Pancreas (tissue), 10 donors: ENCODE data around the gene GJB4. TPM values are rescaled to one million over a fixed set of nuclear protein-coding genes. Genes with fewer than 3 reads are reported as not detected.
"Not testable (repeated sequence)": the region's sequence is repeated elsewhere in the genome, so short reads cannot be mapped to it uniquely, and the experiment has no call there.

Source experiments
- ATAC-seq, 4 donors: fragments of 200-7000 bp; cut with Tn5 transposase; one replicate each; pipeline versions ENCODE4 v1.8.0 to v1.9.1; 2020; ENCODE audit warnings: mild to moderate bottlenecking in 4 of 4, moderate library complexity in 4 of 4
- DNase-seq, 6 donors: peaks; one replicate each; pipeline ENCODE4 v3.0.0-alpha.2; 2020
- FAIRE-seq: peaks from 2 replicates; lab custom pipeline; 2012; peaks lifted over from hg19 to GRCh38; lab: Jason Lieb, UNC
- H3K27ac ChIP-seq, 4 donors: fragments of 200-600 bp; sonication (generic); 1 replicate in 3 of 4; 2 replicates in 1 of 4; pipeline versions ENCODE4 v1.5.0 to v1.8.0; 2020
- H3K27me3 ChIP-seq, 4 donors: fragments of 200-600 bp; one replicate each; pipeline ENCODE4 v1.8.0; 2021
- H3K36me3 ChIP-seq, 3 donors: fragments of 200-600 bp; sonication (generic) in 1 of 3; one replicate each; pipeline versions ENCODE4 v1.5.0 to v1.8.0; 2020 to 2021
- H3K4me1 ChIP-seq, 3 donors: fragments of 200-600 bp; one replicate each; pipeline ENCODE4 v1.8.0; 2021
- H3K4me3 ChIP-seq, 4 donors: fragments of 200-600 bp; sonication (generic) in 2 of 4; one replicate each; pipeline versions ENCODE4 v1.5.0 to v1.8.0; 2020 to 2021
- H3K9me3 ChIP-seq, 4 donors: fragments of 200-600 bp; one replicate each; pipeline ENCODE4 v1.8.0; 2021
- WGBS, 2 donors: extraction: QIAGEN DNeasy Blood & Tissue Kit; methylation state at CpG; one replicate each; pipeline ENCODE4 v1.1.7; 2013; 5-methylcytosine and 5-hydroxymethylcytosine counted together
- intact Hi-C, 3 donors: fragments of 100-400 bp; cut with DNase I; formaldehyde crosslinking; loops; one replicate each; pipeline versions ENCODE4 v1.11.1 to v1.14.2; 2022
- polyA plus RNA-seq, 2 donors: library from polyadenylated mRNA; stranded (reverse); fragments of 200-250 nt; gene quantifications; one replicate each; pipeline ENCODE4 v1.2.3, GENCODE V29; 2013
- total RNA-seq, 6 donors: library from RNA; stranded (reverse); fragmentation: NEBNext Ultra II Directional in 4 of 6; extraction: Animal tissue kit (Norgen Biotek cat#: 25700) in 4 of 6; gene quantifications; one replicate each; pipeline versions ENCODE4 v1.2.1 to v1.2.4, GENCODE V29; 2021 to 2023
- TF ChIP-seq, protein P1 (sequence below), 4 donors: fragments of 200-600 bp; sonication (generic) in 3 of 4; IDR thresholded peaks; one replicate each; pipeline versions ENCODE4 v1.5.0 to v1.8.0; 2021; ENCODE audit warnings: antibody characterized with exemption in 4 of 4
- donor health status: healthy with polysubstance abuse.
- donor health status: DM: no; HTN: no; CAD: no; lungs with moderate emphysema.
- donor health status: DM: no; HTN: no; CAD: no.
- donor health status: control.
- donor health status: control.
- donor health status: Bipolar disorder and iron deficiency.
- donor health status: DM: yes; HTN: yes; CAD: no.
- donor health status: DM: no; HTN: no; CAD: no.
- donor health status: DM: no; HTN: no; CAD: no.
- donor health status: DM: yes; HTN: yes; CAD: no.

GJB4 gene
- total and polyA plus RNA-seq, 8 donors = 0.12 TPM; not detected in 7

DNA sequence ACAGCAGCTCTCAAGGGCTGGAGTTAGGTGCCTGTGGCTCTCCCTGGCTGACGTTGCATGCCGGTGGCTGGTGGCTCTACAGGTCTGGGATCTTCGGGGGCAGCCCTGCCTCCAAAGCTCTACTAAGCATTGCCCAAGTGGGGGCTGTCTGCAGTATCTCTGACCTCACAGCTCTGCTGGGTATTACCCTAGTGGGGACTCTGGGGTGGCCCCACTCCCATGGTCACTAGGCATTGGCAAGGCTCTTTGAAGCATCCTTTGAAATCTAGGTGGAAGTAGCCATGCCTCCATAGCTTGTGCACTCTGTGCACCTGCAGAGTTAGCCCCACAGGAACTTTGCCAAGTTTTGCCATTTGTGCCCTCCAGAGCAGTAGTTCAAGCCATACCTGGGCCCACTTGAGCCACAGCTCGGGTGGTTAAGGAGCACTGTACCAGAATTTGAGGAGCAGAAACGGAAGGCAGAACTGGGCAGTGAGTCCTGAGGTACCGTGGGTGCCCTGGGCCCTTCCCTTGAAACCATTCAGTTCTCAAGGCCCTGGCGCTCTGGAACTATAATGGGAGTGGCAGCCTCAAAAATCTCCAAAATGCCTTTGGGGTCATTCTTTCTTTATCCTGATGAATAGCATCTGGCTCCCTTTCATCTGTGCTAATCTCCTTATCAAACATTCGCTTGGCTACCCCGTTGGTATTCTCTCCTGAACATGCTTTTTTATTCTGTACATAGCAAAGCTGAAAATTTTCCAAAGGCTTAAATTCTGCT is 48.7 kb downstream of the GJB4 start:
- no peak overlapping the region for H3K27ac ChIP-seq
- no peaks in the 10 kb centered on the region for H3K9me3 ChIP-seq
- intact Hi-C loops = no loop called here
- no peak overlapping the region for H3K4me3 ChIP-seq
- no peaks in the 10 kb centered on the region for H3K36me3 ChIP-seq
- no peaks in the 10 kb centered on the region for H3K4me1 ChIP-seq
- TF ChIP-seq, protein P1, sequence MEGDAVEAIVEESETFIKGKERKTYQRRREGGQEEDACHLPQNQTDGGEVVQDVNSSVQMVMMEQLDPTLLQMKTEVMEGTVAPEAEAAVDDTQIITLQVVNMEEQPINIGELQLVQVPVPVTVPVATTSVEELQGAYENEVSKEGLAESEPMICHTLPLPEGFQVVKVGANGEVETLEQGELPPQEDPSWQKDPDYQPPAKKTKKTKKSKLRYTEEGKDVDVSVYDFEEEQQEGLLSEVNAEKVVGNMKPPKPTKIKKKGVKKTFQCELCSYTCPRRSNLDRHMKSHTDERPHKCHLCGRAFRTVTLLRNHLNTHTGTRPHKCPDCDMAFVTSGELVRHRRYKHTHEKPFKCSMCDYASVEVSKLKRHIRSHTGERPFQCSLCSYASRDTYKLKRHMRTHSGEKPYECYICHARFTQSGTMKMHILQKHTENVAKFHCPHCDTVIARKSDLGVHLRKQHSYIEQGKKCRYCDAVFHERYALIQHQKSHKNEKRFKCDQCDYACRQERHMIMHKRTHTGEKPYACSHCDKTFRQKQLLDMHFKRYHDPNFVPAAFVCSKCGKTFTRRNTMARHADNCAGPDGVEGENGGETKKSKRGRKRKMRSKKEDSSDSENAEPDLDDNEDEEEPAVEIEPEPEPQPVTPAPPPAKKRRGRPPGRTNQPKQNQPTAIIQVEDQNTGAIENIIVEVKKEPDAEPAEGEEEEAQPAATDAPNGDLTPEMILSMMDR (IDR thresholded peaks at IDR 0.05) = no peak
- no peaks in the 10 kb centered on the region for H3K27me3 ChIP-seq
- ATAC-seq (no peak), FAIRE-seq (no peak), DNase-seq (no peak)
- WGBS, 2 donors = 90 to 92% methylated on average over 9 of the region's 9 CpGs

DNA sequence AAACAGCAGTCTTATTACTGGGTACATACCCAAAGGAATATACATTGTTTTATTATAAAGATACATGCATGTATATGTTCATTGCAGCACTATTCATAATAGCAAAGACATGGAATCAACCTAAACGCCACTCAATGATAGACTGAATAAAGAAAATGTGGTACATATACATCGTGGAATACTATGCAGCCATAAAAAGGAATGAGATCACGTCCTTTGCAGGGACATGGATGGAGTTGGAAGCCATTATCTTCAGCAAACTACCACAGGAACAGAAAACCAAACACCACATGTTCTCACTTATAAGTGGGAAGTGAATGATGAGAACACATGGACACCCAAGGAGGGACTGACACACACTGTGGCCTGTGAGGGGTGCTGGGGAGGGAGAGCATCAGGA is 51.2 kb downstream of the GJB4 start:
- H3K27me3 ChIP-seq, H3K9me3 ChIP-seq, H3K4me3 ChIP-seq, DNase-seq, ATAC-seq, H3K4me1 ChIP-seq, FAIRE-seq, H3K36me3 ChIP-seq, intact Hi-C loops, H3K27ac ChIP-seq: not testable (repeated sequence)
- 90 to 91% methylated on average over 3 of the region's 3 CpGs for WGBS, 2 donors

Other genes with a start within 250 kb of the GJB4 start
- gene GJB5, start 4.7 kb upstream of the GJB4 start, total RNA-seq = not detected
- gene GJB5, start 4.7 kb upstream of the GJB4 start, polyA plus RNA-seq = not detected
- gene GJB3, start 21.5 kb downstream of the GJB4 start, total RNA-seq = under 1 TPM in 5 of 6 donors, not detected in 1; 0.09 to 0.72 (median 0.20) TPM
- gene GJB3, start 21.5 kb downstream of the GJB4 start, polyA plus RNA-seq = under 1 TPM; 0.14 to 0.15 TPM
- gene GJA4, start 33.3 kb downstream of the GJB4 start, total RNA-seq = 1 to 10 TPM; 1.1 to 6.7 (median 1.4) TPM
- 1 to 10 TPM; 1.7 to 4.0 TPM for gene GJA4, start 33.3 kb downstream of the GJB4 start, polyA plus RNA-seq
- gene SMIM12, start 100.0 kb downstream of the GJB4 start, total RNA-seq = 10 to 100 TPM in 5 of 6 donors, 1 to 10 TPM in 1; 8.3 to 18.5 (median 14.3) TPM
- gene SMIM12, start 100.0 kb downstream of the GJB4 start, polyA plus RNA-seq = 10 to 100 TPM in 1 of 2 donors, 1 to 10 TPM in 1; 6.2 to 17.1 TPM
- 1 to 10 TPM in 3 of 6 donors, under 1 TPM in 3; 0.53 to 1.8 (median 1.3) TPM for gene DLGAP3, start 169.9 kb downstream of the GJB4 start, total RNA-seq
- 1 to 10 TPM; 1.3 to 1.8 TPM for gene DLGAP3, start 169.9 kb downstream of the GJB4 start, polyA plus RNA-seq
- 10 to 100 TPM; 10.7 to 21.5 (median 12.8) TPM for gene TMEM35B, start 225.6 kb downstream of the GJB4 start, total RNA-seq
- gene TMEM35B, start 225.6 kb downstream of the GJB4 start, polyA plus RNA-seq = 10 to 100 TPM; 14.5 to 33.8 TPM